WERI-Rb-1 (cell line): Measurements from ENCODE around the gene NDP.
"Not testable (repeated sequence)": the region's sequence is repeated elsewhere in the genome, so short reads cannot be mapped to it uniquely, and the experiment has no call there.

Experiments
- DNase-seq: peaks from one replicate; pipeline ENCODE4 v3.0.0-alpha.2; 2020
- H3K27ac ChIP-seq: fragments of 250-450 bp; sonication (Bioruptor Pico); 2 replicates; pipeline ENCODE4 v1.5.1; 2020; ENCODE audit warnings: mild to moderate bottlenecking, moderate library complexity
- H3K27me3 ChIP-seq: fragments of 250-450 bp; sonication (Bioruptor Pico); 2 replicates; pipeline ENCODE4 v1.5.1; 2021; ENCODE audit warnings: mild to moderate bottlenecking, low read depth, moderate library complexity; ENCODE audit not compliant: insufficient read depth, severe bottlenecking
- H3K36me3 ChIP-seq: fragments of 250-450 bp; sonication (Bioruptor Pico); 2 replicates; pipeline ENCODE4 v1.5.1; 2020; ENCODE audit warnings: mild to moderate bottlenecking, moderate library complexity
- H3K4me3 ChIP-seq: 2 replicates; pipeline ENCODE4 v1.5.1; 2011; ENCODE audit warnings: low read depth, mild to moderate bottlenecking, control low read depth, low read length
- H3K9me3 ChIP-seq: fragments of 250-450 bp; sonication (Bioruptor Pico); 2 replicates; pipeline ENCODE4 v1.5.1; 2021; ENCODE audit warnings: mild to moderate bottlenecking, moderate library complexity; ENCODE audit not compliant: severe bottlenecking
- CTCF ChIP-seq: IDR thresholded peaks from 2 replicates; pipeline ENCODE4 v1.5.1; 2011; ENCODE audit warnings: low read depth, mild to moderate bottlenecking, control low read depth, inconsistent platforms, low read length

The NDP gene

GRCh38 chrX:43939187-43939926 is 33.8 kb downstream of the NDP start:
- Histone ChIP-seq H3K4me3 (no peak overlapping the region), H3K27ac (no peak overlapping the region), H3K9me3 (no peaks in the 10 kb centered on the region), H3K36me3 (no peaks in the 10 kb centered on the region), H3K27me3 (no peaks in the 10 kb centered on the region)
- no peak for DNase-seq
- no peak for TF ChIP-seq CTCF

GRCh38 chrX:43922032-43922431 is 51.2 kb downstream of the NDP start:
- not testable (repeated sequence) for H3K4me3 ChIP-seq, DNase-seq, H3K9me3 ChIP-seq, H3K27me3 ChIP-seq, H3K27ac ChIP-seq, H3K36me3 ChIP-seq

- H3K4me3 ChIP-seq, H3K36me3 ChIP-seq, H3K27me3 ChIP-seq, H3K9me3 ChIP-seq, H3K27ac ChIP-seq, DNase-seq: not testable (repeated sequence)
These were observed 62.4 kb downstream of the NDP start for GRCh38 chrX:43910772-43911171.

GRCh38 chrX:43910012-43910411 is 63.2 kb downstream of the NDP start:
- H3K27me3 ChIP-seq = no peaks in the 10 kb centered on the region
- TF ChIP-seq CTCF = no peak
- H3K36me3 ChIP-seq = no peaks in the 10 kb centered on the region
- H3K27ac ChIP-seq = no peak overlapping the region
- no peak overlapping the region for H3K4me3 ChIP-seq
- DNase-seq = peak; percentile 34
- H3K9me3 ChIP-seq = no peaks in the 10 kb centered on the region

GRCh38 chrX:43909141-43909540 is 64.0 kb downstream of the NDP start:
- Histone ChIP-seq H3K27ac (no peak overlapping the region), H3K27me3 (no peaks in the 10 kb centered on the region), H3K4me3 (no peak overlapping the region), H3K9me3 (no peaks in the 10 kb centered on the region), H3K36me3 (no peaks in the 10 kb centered on the region)
- DNase-seq = no peak
- TF ChIP-seq CTCF = no peak

GRCh38 chrX:43899878-43900815 is 73.0 kb downstream of the NDP start:
- no peaks in the 10 kb centered on the region for H3K36me3 ChIP-seq
- H3K9me3 ChIP-seq = no peaks in the 10 kb centered on the region
- no peak for TF ChIP-seq CTCF
- no peak overlapping the region for H3K27ac ChIP-seq
- peaks cover 2% of the 10 kb centered on the region for H3K27me3 ChIP-seq
- DNase-seq = no peak
- no peak overlapping the region for H3K4me3 ChIP-seq
